PFSK-1 (cell line): Measurements from ENCODE around the gene NDOR1.

Experiments used
- POLR2AphosphoS5 ChIP-seq: IDR thresholded peaks from 2 replicates; pipeline ENCODE4 v1.6.1; 2012; ENCODE audit warnings: low read depth, mild to moderate bottlenecking, control low read depth, low read length, moderate library complexity
- REST ChIP-seq, 2 experiments: IDR thresholded peaks; 2 replicates each; pipeline versions ENCODE4 v1.6.1 to v1.8.0; 2011 to 2012; ENCODE audit warnings: low read depth in 2 of 2, low read length in 2 of 2, control low read depth in 1 of 2, inconsistent platforms in 1 of 2, mild to moderate bottlenecking in 1 of 2, moderate library complexity in 1 of 2; ENCODE audit not compliant: insufficient read depth in 1 of 2
- TAF1 ChIP-seq: IDR thresholded peaks from 2 replicates; pipeline ENCODE4 v1.6.1; 2012; ENCODE audit warnings: low read length, control low read depth, borderline replicate concordance; ENCODE audit not compliant: insufficient read depth

- no peak for TF ChIP-seq POLR2AphosphoS5
- no peak for TF ChIP-seq REST (IDR thresholded peaks at IDR 0.05; ENCODE audit: insufficient read depth in 1 of 2, low read depth in 2 of 2, low read length in 2 of 2)
- TF ChIP-seq TAF1, result no peak
These were observed 26.4 kb upstream of the NDOR1 start for GRCh38 chr9:137178939-137179630.
